HepG2 (cell line): ENCODE results near the gene SOX13. TPM values are rescaled to one million over a fixed set of nuclear protein-coding genes. Genes with fewer than 3 reads are reported as not detected.

Experiments
- AHR ChIP-seq: IDR thresholded peaks from 2 replicates; pipeline ENCODE4 v1.6.1; 2018; ENCODE audit warnings: missing genetic modification reagents, missing compliant biosample characterization
- ASH2L ChIP-seq: fragments of 300-600, 200-600 bp; sonication (generic); IDR thresholded peaks from 2 replicates; pipeline ENCODE4 v1.7.0; 2017; ENCODE audit warnings: low read depth, mild to moderate bottlenecking, moderate library complexity, mixed read lengths, low read length; ENCODE audit not compliant: insufficient read length
- DPF2 ChIP-seq: sonication (generic); formaldehyde crosslinking; IDR thresholded peaks from 2 replicates; pipeline ENCODE4 v1.4.0; 2020; ENCODE audit warnings: mild to moderate bottlenecking, low read depth, missing genetic modification reagents, borderline replicate concordance
- HMGA1 ChIP-seq: sonication (generic); formaldehyde crosslinking; conservative IDR thresholded peaks from 2 replicates; pipeline ENCODE4 v1.4.0; 2020; ENCODE audit warnings: missing genetic modification reagents
- HNRNPUL1 ChIP-seq: fragments of 200-400 bp; formaldehyde crosslinking; IDR thresholded peaks from 2 replicates; pipeline ENCODE4 v1.6.1; 2017; ENCODE audit warnings: low read depth, mild to moderate bottlenecking, low read length, moderate library complexity
- NR1H2 ChIP-seq: sonication (generic); formaldehyde crosslinking; IDR thresholded peaks from 2 replicates; pipeline ENCODE4 v1.8.1; 2022; ENCODE audit warnings: low read depth, missing genetic modification reagents, borderline replicate concordance
- SMARCE1 ChIP-seq: fragments of 450-650 bp; IDR thresholded peaks from 2 replicates; pipeline ENCODE4 v1.6.1; 2017; ENCODE audit warnings: borderline replicate concordance
- SRF ChIP-seq: IDR thresholded peaks from 2 replicates; pipeline ENCODE4 v1.6.1; 2011; ENCODE audit warnings: mild to moderate bottlenecking, low read depth, low read length, moderate library complexity
- TMF1 ChIP-seq: sonication (generic); formaldehyde crosslinking; IDR thresholded peaks from 2 replicates; pipeline ENCODE4 v1.8.1; 2022; ENCODE audit warnings: low read depth, missing genetic modification reagents
- TOPORS ChIP-seq: sonication (generic); formaldehyde crosslinking; IDR thresholded peaks from 2 replicates; pipeline ENCODE4 v1.8.0; 2023; ENCODE audit warnings: mild to moderate bottlenecking, missing genetic modification reagents
- ZFP82 ChIP-seq: sonication (generic); formaldehyde crosslinking; IDR thresholded peaks from 2 replicates; pipeline ENCODE4 v1.5.1; 2020; ENCODE audit warnings: mild to moderate bottlenecking, missing genetic modification reagents, borderline replicate concordance
- ZNF143 ChIP-seq: sonication (generic); formaldehyde crosslinking; IDR thresholded peaks from 2 replicates; pipeline ENCODE4 v1.4.0; 2020; ENCODE audit warnings: missing genetic modification reagents
- ZNF280B ChIP-seq: sonication (generic); formaldehyde crosslinking; IDR thresholded peaks from 2 replicates; pipeline ENCODE4 v1.5.0; 2020; ENCODE audit warnings: missing genetic modification reagents, mild to moderate bottlenecking, borderline replicate concordance
- ZNF331 ChIP-seq: sonication (generic); formaldehyde crosslinking; IDR thresholded peaks from 2 replicates; pipeline ENCODE4 v1.4.0; 2020; ENCODE audit warnings: missing genetic modification reagents
- ZNF33A ChIP-seq: sonication (generic); formaldehyde crosslinking; IDR thresholded peaks from 2 replicates; pipeline ENCODE4 v1.5.1; 2020; ENCODE audit warnings: missing genetic modification reagents, mild to moderate bottlenecking, moderate library complexity, borderline replicate concordance
- ZNF354B ChIP-seq: sonication (generic); formaldehyde crosslinking; IDR thresholded peaks from 2 replicates; pipeline ENCODE4 v1.8.0; 2022; ENCODE audit warnings: mild to moderate bottlenecking, missing genetic modification reagents
- ZNF598 ChIP-seq: sonication (generic); formaldehyde crosslinking; IDR thresholded peaks from 2 replicates; pipeline ENCODE4 v1.5.1; 2020; ENCODE audit warnings: mild to moderate bottlenecking, missing genetic modification reagents, borderline replicate concordance
- ZNF652 ChIP-seq: IDR thresholded peaks from 2 replicates; pipeline ENCODE4 v1.6.1; 2016; ENCODE audit warnings: low read depth, borderline replicate concordance
- ZNF672 ChIP-seq: sonication (generic); formaldehyde crosslinking; IDR thresholded peaks from 2 replicates; pipeline ENCODE4 v1.8.1; 2022; ENCODE audit warnings: missing genetic modification reagents
- ZNF878 ChIP-seq: sonication (generic); formaldehyde crosslinking; IDR thresholded peaks from 2 replicates; pipeline ENCODE4 v1.8.1; 2023; ENCODE audit warnings: mild to moderate bottlenecking, missing genetic modification reagents, moderate library complexity
- ZSCAN31 ChIP-seq: sonication (generic); formaldehyde crosslinking; IDR thresholded peaks from 2 replicates; pipeline ENCODE4 v1.5.0; 2020; ENCODE audit warnings: low read depth, mild to moderate bottlenecking, missing genetic modification reagents
- polyA plus RNA-seq, 8 experiments: library from polyadenylated mRNA; depleted of rRNA in 3 of 8; stranded (reverse) in 7 of 8; unstranded in 1 of 8; fragments of >200 nt; fragmentation: Illumina TruSeq in 4 of 8; extraction: Trizol in 4 of 8; gene quantifications; 2 replicates each; pipeline versions ENCODE4 v1.2.1 to v1.2.3, GENCODE V29; 2011 to 2016; ENCODE audit warnings: low read depth in 4 of 8, missing spikeins in 1 of 8, mixed read lengths in 1 of 8; ENCODE audit not compliant: insufficient read depth in 1 of 8
- total RNA-seq, 5 experiments: library from RNA; depleted of rRNA; stranded (reverse); fragments of >200 nt; fragmentation: Illumina TruSeq; extraction: Trizol; gene quantifications; 2 replicates each; pipeline ENCODE4 v1.2.3, GENCODE V29; 2016; ENCODE audit warnings: low read depth in 1 of 5
- TF ChIP-seq, protein P1 (sequence below): IDR thresholded peaks from 2 replicates; pipeline ENCODE4 v1.6.1; 2016; ENCODE audit warnings: missing genetic modification reagents, missing compliant biosample characterization
- TF ChIP-seq, protein P2 (sequence below): IDR thresholded peaks from 2 replicates; pipeline ENCODE4 v1.6.1; 2016; ENCODE audit warnings: missing compliant biosample characterization, missing genetic modification reagents, borderline replicate concordance

The SOX13 gene
- total and polyA plus RNA-seq, 2 of the 13 experiments (the other 11 are each of a cell fraction or from before 2014, with no cell fraction given) = 13.3 to 15.8 TPM

DNA sequence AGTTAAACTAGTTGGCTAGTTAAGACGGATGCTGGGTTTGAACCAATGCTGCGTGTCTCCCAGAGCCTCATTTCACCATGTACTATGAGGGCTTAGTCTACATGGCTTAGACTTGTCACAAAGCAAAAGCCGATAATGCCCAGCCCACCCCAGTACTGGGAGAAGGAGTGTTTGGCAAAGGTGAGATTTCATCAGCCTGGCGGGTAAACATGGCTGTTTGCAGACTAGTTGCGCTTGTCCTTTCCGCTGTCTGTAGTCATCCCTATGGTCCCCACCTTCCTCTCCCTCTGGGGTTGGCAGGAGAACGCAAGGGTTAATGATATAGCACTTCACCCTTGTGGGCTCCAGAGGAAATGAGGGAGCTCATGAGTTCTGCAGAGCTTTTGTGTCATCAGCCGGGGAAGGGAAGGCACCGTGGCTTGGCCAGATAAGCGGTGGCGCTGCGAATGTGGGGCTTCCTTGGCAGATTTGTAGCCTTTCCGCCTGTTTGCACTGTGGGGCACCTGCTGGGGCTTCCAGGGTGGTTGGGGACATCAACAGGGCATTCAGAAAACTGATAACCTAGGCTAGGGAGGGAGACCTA is 29.2 kb downstream of the SOX13 start (continued):
- TF ChIP-seq TOPORS (CRISPR knock-in tag) = 0 out of 2 replicates have a peak, but pooled peaks have one; percentile 23
- peak; percentile 61; the same call in 1 of the 2 replicates for TF ChIP-seq ZSCAN31
- TF ChIP-seq NR1H2 (CRISPR knock-in tag) = no peak
- TF ChIP-seq ZNF33A (CRISPR knock-in tag) = no peak
- TF ChIP-seq, protein P1, sequence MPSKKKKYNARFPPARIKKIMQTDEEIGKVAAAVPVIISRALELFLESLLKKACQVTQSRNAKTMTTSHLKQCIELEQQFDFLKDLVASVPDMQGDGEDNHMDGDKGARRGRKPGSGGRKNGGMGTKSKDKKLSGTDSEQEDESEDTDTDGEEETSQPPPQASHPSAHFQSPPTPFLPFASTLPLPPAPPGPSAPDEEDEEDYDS (CRISPR knock-in tag) = no peak
- TF ChIP-seq HNRNPUL1 = no peak
- no peak for TF ChIP-seq ZNF598 (CRISPR knock-in tag)
- no peak for TF ChIP-seq ZNF672 (CRISPR knock-in tag)
- TF ChIP-seq ZFP82 (CRISPR knock-in tag) = no peak
- TF ChIP-seq AHR (CRISPR knock-in tag) = no peak
- no peak for TF ChIP-seq ZNF143
- no peak for TF ChIP-seq TMF1 (CRISPR knock-in tag)
- no peak for TF ChIP-seq SMARCE1
- peak; percentile 20; the same call in 1 of the 2 replicates for TF ChIP-seq DPF2 (CRISPR knock-in tag)
- no peak for TF ChIP-seq HMGA1
- TF ChIP-seq ASH2L = peak; percentile 63
- TF ChIP-seq, protein P2, sequence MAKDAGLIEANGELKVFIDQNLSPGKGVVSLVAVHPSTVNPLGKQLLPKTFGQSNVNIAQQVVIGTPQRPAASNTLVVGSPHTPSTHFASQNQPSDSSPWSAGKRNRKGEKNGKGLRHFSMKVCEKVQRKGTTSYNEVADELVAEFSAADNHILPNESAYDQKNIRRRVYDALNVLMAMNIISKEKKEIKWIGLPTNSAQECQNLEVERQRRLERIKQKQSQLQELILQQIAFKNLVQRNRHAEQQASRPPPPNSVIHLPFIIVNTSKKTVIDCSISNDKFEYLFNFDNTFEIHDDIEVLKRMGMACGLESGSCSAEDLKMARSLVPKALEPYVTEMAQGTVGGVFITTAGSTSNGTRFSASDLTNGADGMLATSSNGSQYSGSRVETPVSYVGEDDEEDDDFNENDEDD (CRISPR knock-in tag) = no peak; the same call in 1 of the 2 replicates
- peak; percentile 98 for TF ChIP-seq ZNF652 (CRISPR knock-in tag)
- TF ChIP-seq ZNF878 (CRISPR knock-in tag) = 0 out of 2 replicates have a peak, but pooled peaks have one; percentile 55
- no peak for TF ChIP-seq SRF
- TF ChIP-seq ZNF280B (CRISPR knock-in tag) = no peak
- TF ChIP-seq ZNF354B (CRISPR knock-in tag) = peak; percentile 83; the same call in 1 of the 2 replicates
- peak; percentile 82 for TF ChIP-seq ZNF331 (CRISPR knock-in tag)
